HT1080 (cell line): ENCODE measurements around the gene AXIN1. TPM values are rescaled to one million over a fixed set of nuclear protein-coding genes. Genes with fewer than 3 reads are reported as not detected.

Experiments used
- DNase-seq: peaks from one replicate; pipeline ENCODE4 v3.0.0-alpha.2; 2015; ENCODE audit warnings: low read depth
- total RNA-seq: library from RNA; depleted of rRNA; stranded (reverse); fragments of >200 nt; shearing (Covaris generic); gene quantifications from 2 replicates; pipeline ENCODE4 v1.2.3, GENCODE V29; 2014; rRNA removed

AXIN1 gene
- total RNA-seq, 1 experiment from 2014 or later, result 24.5 TPM

DNA sequence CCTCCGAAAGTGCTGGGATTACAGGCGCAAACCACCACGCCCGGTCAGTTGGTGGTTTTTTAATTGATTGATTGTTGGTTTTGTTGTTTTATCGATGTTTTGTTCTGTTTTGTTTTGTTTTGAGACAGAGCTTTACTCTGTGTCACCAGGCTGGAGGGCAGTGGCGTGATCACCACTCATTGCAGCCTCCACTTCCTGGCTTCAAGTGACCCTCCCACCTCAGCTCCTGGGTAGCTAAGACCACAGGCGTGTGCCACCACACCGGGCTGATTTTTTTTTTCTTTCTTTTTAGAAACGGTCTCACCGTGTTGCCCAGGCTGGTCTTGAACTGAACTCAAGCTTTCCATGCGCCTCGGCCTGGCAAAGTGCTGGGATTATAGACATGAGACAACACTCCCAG is 105.5 kb downstream of the AXIN1 start:
- DNase-seq, result no peak

DNA sequence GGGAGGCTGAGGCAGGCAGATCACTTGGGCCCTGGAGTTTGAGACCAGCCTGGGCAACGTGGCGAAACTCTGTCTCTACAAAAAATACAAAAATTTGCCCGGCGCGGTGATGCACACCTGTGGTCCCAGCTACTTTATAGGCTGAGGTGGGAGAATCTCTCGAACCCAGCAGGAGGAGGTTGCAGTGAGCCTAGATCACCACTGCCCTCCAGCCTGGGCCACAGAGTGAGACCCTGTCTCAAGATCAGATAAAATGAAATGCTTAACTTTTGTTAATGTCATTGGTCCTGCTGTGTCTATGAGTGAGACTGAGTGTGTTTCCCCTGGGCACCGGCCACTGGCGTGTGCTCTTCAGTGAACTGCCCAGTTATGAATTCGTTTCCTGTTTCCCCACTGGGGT is 107.4 kb downstream of the AXIN1 start:
- DNase-seq, result no peak

DNA sequence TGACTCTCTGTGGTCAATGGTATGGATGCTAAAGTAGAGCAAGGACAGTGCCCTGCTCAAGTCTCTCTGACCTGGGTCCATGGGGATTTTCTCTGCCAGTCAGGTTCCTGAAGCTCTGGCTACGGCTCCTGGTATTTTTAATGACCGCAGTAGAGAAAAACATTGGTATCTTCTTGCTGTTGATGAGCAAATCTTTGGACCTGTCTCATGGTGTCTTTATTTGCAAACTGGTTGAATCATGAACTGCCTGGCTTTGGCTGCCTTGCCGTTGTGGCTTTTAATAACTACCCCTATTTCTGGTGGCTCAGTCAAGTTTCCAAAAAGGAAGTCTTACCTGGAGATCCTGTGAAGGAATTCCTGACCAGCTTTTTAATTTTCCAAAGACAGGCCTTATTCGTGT is 109.2 kb downstream of the AXIN1 start:
- no peak for DNase-seq

DNA sequence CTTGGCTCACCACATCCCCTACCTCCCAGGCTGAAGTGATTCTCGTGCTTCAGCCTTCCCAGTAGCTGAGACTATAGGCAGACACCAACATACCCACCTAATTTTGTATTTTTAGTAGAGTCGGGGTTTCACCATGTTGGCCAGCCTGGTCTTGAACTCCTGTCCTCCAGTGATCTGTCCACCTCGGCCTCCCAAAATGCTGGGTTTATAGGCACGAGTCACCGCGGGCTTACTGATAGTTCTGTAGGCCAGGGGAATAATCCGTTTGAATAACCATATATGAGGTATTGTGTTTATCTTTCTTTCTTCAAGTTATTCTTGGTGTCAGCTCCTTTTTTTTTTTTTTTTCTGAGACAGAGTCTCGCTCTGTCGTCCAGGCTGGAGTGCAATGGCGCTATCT is 110.2 kb downstream of the AXIN1 start:
- DNase-seq, result no peak

DNA sequence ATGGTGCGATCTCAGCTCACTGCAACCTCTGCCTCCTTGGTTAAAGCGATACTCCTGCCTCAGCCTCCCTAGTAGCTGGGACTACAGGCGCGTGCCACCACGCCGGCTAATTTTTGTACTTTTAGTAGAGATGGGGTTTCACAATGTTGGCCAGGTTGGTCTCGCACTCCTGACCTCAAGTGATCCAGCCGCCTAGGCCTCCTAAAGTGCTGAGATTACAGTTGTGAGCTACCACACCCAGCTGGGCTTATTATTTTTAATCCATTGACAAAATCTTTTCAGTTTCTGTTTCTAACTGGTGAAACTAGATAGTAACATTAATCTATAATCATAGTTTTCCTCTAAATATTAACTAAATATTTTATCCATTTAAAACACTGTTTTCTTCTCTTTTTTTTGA is 112.0 kb downstream of the AXIN1 start:
- no peak for DNase-seq

DNA sequence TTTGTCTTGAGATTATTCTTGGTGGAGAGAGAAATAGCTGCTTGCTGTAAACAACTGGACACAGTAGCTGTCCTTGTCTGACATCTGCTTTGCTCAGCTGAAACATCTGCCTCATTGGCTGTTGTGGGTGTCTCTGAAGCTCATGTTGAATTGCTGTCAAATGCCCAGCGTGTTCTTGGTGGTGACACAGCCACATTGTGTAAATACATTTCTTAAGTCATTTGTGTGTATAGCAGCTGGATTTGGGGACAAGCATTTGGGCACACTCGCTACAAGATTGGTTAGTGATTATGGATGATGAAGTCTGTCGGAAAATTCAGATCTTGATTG is 112.6 kb downstream of the AXIN1 start:
- DNase-seq, result no peak

Other genes starting within 250 kb of the AXIN1 start
- gene NPRL3, start 214.1 kb downstream of the AXIN1 start, total RNA-seq, result 6.0 and 13.6 TPM in 2 replicates
- gene HBZ, start 200.1 kb downstream of the AXIN1 start, total RNA-seq, result not detected in 2 replicates
- gene HBM, start 186.7 kb downstream of the AXIN1 start, total RNA-seq, result not detected in 2 replicates
- not detected in 2 replicates for gene HBA2, start 179.8 kb downstream of the AXIN1 start, total RNA-seq
- not detected in 2 replicates for gene HBA1, start 176.0 kb downstream of the AXIN1 start, total RNA-seq
- gene HBQ1, start 172.3 kb downstream of the AXIN1 start, total RNA-seq, result 2.0 and 3.6 TPM in 2 replicates
- 69.2 and 73.3 TPM in 2 replicates for gene LUC7L, start 123.3 kb downstream of the AXIN1 start, total RNA-seq
- 37.9 and 43.5 TPM in 2 replicates for gene FAM234A, start 117.9 kb downstream of the AXIN1 start, total RNA-seq
- gene RGS11, start 76.8 kb downstream of the AXIN1 start, total RNA-seq, result 0.07 TPM in 1 of 2 replicates, not detected in the other
- 0.07 TPM in 1 of 2 replicates, not detected in the other for gene ARHGDIG, start 72.1 kb downstream of the AXIN1 start, total RNA-seq
- gene PDIA2, start 69.6 kb downstream of the AXIN1 start, total RNA-seq, result 1.2 TPM in 1 of 2 replicates, not detected in the other
- gene MRPL28, start 17.8 kb upstream of the AXIN1 start, total RNA-seq, result 206 and 251 TPM in 2 replicates
- 53.3 and 67.0 TPM in 2 replicates for gene PGAP6, start 29.3 kb upstream of the AXIN1 start, total RNA-seq
- gene NME4, start 44.5 kb upstream of the AXIN1 start, total RNA-seq, result 135 and 140 TPM in 2 replicates
- gene DECR2, start 49.2 kb upstream of the AXIN1 start, total RNA-seq, result 8.9 and 11.5 TPM in 2 replicates
- 21.3 and 27.9 TPM in 2 replicates for gene RAB11FIP3, start 72.9 kb upstream of the AXIN1 start, total RNA-seq
- gene CAPN15, start 175.0 kb upstream of the AXIN1 start, total RNA-seq, result 92.4 and 122 TPM in 2 replicates
- gene PRR35, start 207.7 kb upstream of the AXIN1 start, total RNA-seq, result 0.10 TPM in 1 of 2 replicates, not detected in the other
- 0.07 and 1.1 TPM in 2 replicates for gene NHLRC4, start 214.3 kb upstream of the AXIN1 start, total RNA-seq
- gene PIGQ, start 217.2 kb upstream of the AXIN1 start, total RNA-seq, result 38.2 and 53.0 TPM in 2 replicates
- gene RAB40C, start 237.3 kb upstream of the AXIN1 start, total RNA-seq, result 12.9 and 15.2 TPM in 2 replicates